ENCODE measurements around the gene RPL28. TPM values are rescaled to one million over a fixed set of nuclear protein-coding genes. Genes with fewer than 3 reads are reported as not detected.

The RPL28 gene
- total RNA-seq, 1 experiment from 2014 or later = 836 TPM

GRCh38 chr19:55449469-55449868, 63.7 kb downstream of the RPL28 start:
- Histone ChIP-seq H3K4me1 (ENCODE audit: insufficient read depth, low read length) (no peaks in the 10 kb centered on the region), H2AFZ (ENCODE audit: low read length) (no peak overlapping the region), H3K27me3 (ENCODE audit: low read length) (peaks cover 33% of the 10 kb centered on the region), H3K27ac (ENCODE audit: low read length) (no peak overlapping the region), H4K20me1 (ENCODE audit: low read length) (no peaks in the 10 kb centered on the region), H3K4me2 (ENCODE audit: low read length) (no peak overlapping the region), H3K9ac (ENCODE audit: low read length) (no peak overlapping the region), H3K9me3 (ENCODE audit: low read length) (no peaks in the 10 kb centered on the region), H3F3A (ENCODE audit: low read length, unreplicated experiment) (no peaks in the 10 kb centered on the region), H3K79me2 (ENCODE audit: low read length) (no peaks in the 10 kb centered on the region), H3K9me2 (replicated peaks; ENCODE audit: low read length) (no peaks in the 10 kb centered on the region), H3K36me3 (ENCODE audit: low read depth, low read length) (peaks cover 6% of the 10 kb centered on the region; the same call in 1 of the 2 replicates), H3K4me3 (ENCODE audit: low read length) (no peak overlapping the region)
- POLR2A ChIA-PET (ENCODE audit: unreplicated experiment) = interaction anchor here (0.8 kb wide), 1 partner anchor 12 kb away, joined by 5 read pairs; the partner anchor contains the start of gene ISOC2
- no peak for DNase-seq
- CTCF ChIA-PET = no interaction called here
- BruUV-seq (replicated peaks) = no TSS peak
- ATAC-seq = no peak
- intact Hi-C loops (cut with micrococcal nuclease) = no loop called here
- no peak for TF ChIP-seq EZH2phosphoT487 (IDR thresholded peaks at IDR 0.05; ENCODE audit: borderline replicate concordance, low read length)
- no peak for TF ChIP-seq EZH2 (IDR thresholded peaks at IDR 0.05; ENCODE audit: low read length, unreplicated experiment)
- TF ChIP-seq CTCF (conservative IDR thresholded peaks at IDR 0.05; ENCODE audit: low read depth, low read length) = no peak

- ChIA-PET CTCF (no interaction called here), POLR2A (ENCODE audit: unreplicated experiment) (interaction anchor here (0.6 kb wide), 1 partner anchor 172 kb away, joined by 9 read pairs; no protein-coding TSS in a partner anchor)
- BruUV-seq (replicated peaks) = no TSS peak
- peaks cover 10% of the 10 kb centered on the region; the same call in 1 of the 2 replicates for H3K36me3 ChIP-seq (ENCODE audit: low read depth, low read length)
- no peaks in the 10 kb centered on the region for H3K4me1 ChIP-seq (ENCODE audit: insufficient read depth, low read length)
- DNase-seq (no peak), ATAC-seq (no peak)
- no peaks in the 10 kb centered on the region for H4K20me1 ChIP-seq (ENCODE audit: low read length)
- no peaks in the 10 kb centered on the region for H3F3A ChIP-seq (ENCODE audit: low read length, unreplicated experiment)
- no peaks in the 10 kb centered on the region for H3K79me2 ChIP-seq (ENCODE audit: low read length)
- H3K9me2 ChIP-seq (replicated peaks; ENCODE audit: low read length) = no peaks in the 10 kb centered on the region
- H3K27ac ChIP-seq (ENCODE audit: low read length) = no peak overlapping the region
- H3K4me3 ChIP-seq (ENCODE audit: low read length) = no peak overlapping the region
- no peak overlapping the region for H3K4me2 ChIP-seq (ENCODE audit: low read length)
- intact Hi-C loops (cut with micrococcal nuclease) = no loop called here
- H3K9me3 ChIP-seq (ENCODE audit: low read length) = no peaks in the 10 kb centered on the region
- H3K27me3 ChIP-seq (ENCODE audit: low read length) = peaks cover 20% of the 10 kb centered on the region
- H3K9ac ChIP-seq (ENCODE audit: low read length) = no peak overlapping the region
- TF ChIP-seq EZH2phosphoT487 (IDR thresholded peaks at IDR 0.05; ENCODE audit: borderline replicate concordance, low read length) = peak; percentile 18; the same call in 1 of the 2 replicates
- peak; percentile 96 for TF ChIP-seq EZH2 (IDR thresholded peaks at IDR 0.05; ENCODE audit: low read length, unreplicated experiment)
- TF ChIP-seq CTCF (conservative IDR thresholded peaks at IDR 0.05; ENCODE audit: low read depth, low read length) = no peak
- H2AFZ ChIP-seq (ENCODE audit: low read length) = no peak overlapping the region
Observed at GRCh38 chr19:55451163-55451964, 65.6 kb downstream of the RPL28 start.
